A673 (cell line): ENCODE data around the gene NHEJ1. TPM values are rescaled to one million over a fixed set of nuclear protein-coding genes. Genes with fewer than 3 reads are reported as not detected.
A peak's percentile ranks its signal among the peaks of the same experiment; 100 is the strongest.

Experiments
- BruUV-seq: library from RNA; stranded (reverse); fragments of 400-500 nt; replicated peaks from 2 replicates; lab custom pipeline; 2021; lab: Mats Ljungman, UMichigan
- CTCF ChIA-PET: fragments of 300-600 bp; sonication (Branson Sonifier 250); formaldehyde crosslinking; loops from one replicate; lab custom pipeline; 2022; ENCODE audit warnings: antibody characterized with exemption; lab: Charles Lee
- POLR2A ChIA-PET: fragments of 300-600 bp; sonication (Branson Sonifier 250); formaldehyde crosslinking; loops from one replicate; lab custom pipeline; 2022; ENCODE audit warnings: antibody characterized with exemption; ENCODE audit not compliant: low non-redundant PET; lab: Charles Lee
- DNase-seq: peaks from one replicate; pipeline ENCODE4 v3.0.0-alpha.2; 2015; ENCODE audit warnings: low spot score
- H3K27ac ChIP-seq: fragments of 200-600 bp; sonication (generic); 2 replicates; pipeline ENCODE4 v1.5.1; 2016; ENCODE audit warnings: mixed run types, low read depth, mild to moderate bottlenecking, mixed read lengths, antibody characterized with exemption, low read length; ENCODE audit not compliant: poor library complexity, severe bottlenecking
- H3K27me3 ChIP-seq: fragments of 200-600 bp; sonication (generic); replicated peaks from 2 replicates; pipeline ENCODE4 v1.6.1; 2017; ENCODE audit warnings: mixed run types, low read depth, mild to moderate bottlenecking, mixed read lengths, antibody characterized with exemption, low read length; ENCODE audit not compliant: insufficient read depth, poor library complexity
- H3K36me3 ChIP-seq: fragments of 200-600 bp; sonication (generic); 2 replicates; pipeline ENCODE4 v1.6.1; 2016; ENCODE audit warnings: mixed run types, mild to moderate bottlenecking, mixed read lengths, antibody characterized with exemption, low read length; ENCODE audit not compliant: insufficient read depth, poor library complexity, severe bottlenecking
- H3K4me1 ChIP-seq: fragments of 200-600 bp; sonication (generic); 2 replicates; pipeline ENCODE4 v1.6.1; 2017; ENCODE audit warnings: mixed run types, mild to moderate bottlenecking, mixed read lengths, antibody characterized with exemption, low read length; ENCODE audit not compliant: insufficient read depth, poor library complexity, severe bottlenecking
- H3K4me3 ChIP-seq: fragments of 200-600 bp; sonication (generic); 2 replicates; pipeline ENCODE4 v1.5.1; 2016; ENCODE audit warnings: low read depth, mixed run types, mild to moderate bottlenecking, mixed read lengths, low read length; ENCODE audit not compliant: poor library complexity, severe bottlenecking
- H3K9me3 ChIP-seq: fragments of 200-600 bp; sonication (generic); 2 replicates; pipeline ENCODE4 v1.6.1; 2016; ENCODE audit warnings: mixed run types, low read depth, mild to moderate bottlenecking, mixed read lengths, antibody characterized with exemption, low read length; ENCODE audit not compliant: poor library complexity, severe bottlenecking
- CTCF ChIP-seq: fragments of 300-800, 200-600 bp; sonication (generic); conservative IDR thresholded peaks from 2 replicates; pipeline ENCODE4 v1.5.1; 2017; ENCODE audit warnings: low read depth, mild to moderate bottlenecking, antibody characterized with exemption, low read length, moderate library complexity, mixed read lengths
- EZH2 ChIP-seq: fragments of 200-600 bp; sonication (generic); IDR thresholded peaks from 2 replicates; pipeline ENCODE4 v1.6.1; 2017; ENCODE audit warnings: borderline replicate concordance, low read depth, mild to moderate bottlenecking, mixed read lengths, antibody characterized with exemption, low read length; ENCODE audit not compliant: poor library complexity, severe bottlenecking
- intact Hi-C: fragments of 100-400 bp; cut with micrococcal nuclease; formaldehyde crosslinking; loops from one replicate; pipeline ENCODE4 v1.10.0; 2022; ENCODE audit not compliant: unreplicated experiment
- total RNA-seq: library from RNA; stranded (reverse); gene quantifications from 2 replicates; pipeline ENCODE4 v1.2.3, GENCODE V29; 2021

The NHEJ1 gene
- total RNA-seq, 1 experiment from 2014 or later: 18.0 TPM

DNA sequence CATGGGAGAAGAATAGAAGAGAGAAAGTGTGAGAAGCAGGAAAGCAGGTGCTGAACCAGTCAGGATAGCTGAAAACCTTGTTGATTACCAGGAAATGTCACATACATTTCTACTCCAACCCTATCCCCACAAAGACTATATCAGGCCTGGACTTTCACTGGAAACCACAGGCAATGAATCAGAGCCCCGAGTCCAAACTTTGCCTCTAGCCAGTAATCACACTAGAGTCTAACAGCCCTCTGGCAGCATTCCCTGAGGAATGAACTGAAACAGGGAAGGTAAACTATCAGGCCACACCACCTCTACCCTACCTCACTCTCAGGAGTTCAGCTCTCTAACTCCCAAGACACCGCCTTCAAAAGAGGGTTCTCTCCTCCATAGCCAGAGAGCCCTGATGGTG, 81.2 kb downstream of the NHEJ1 start:
- no peaks in the 10 kb centered on the region for H3K36me3 ChIP-seq
- intact Hi-C loops: no loop called here
- BruUV-seq: no TSS peak
- H3K27me3 ChIP-seq: no peaks in the 10 kb centered on the region
- H3K9me3 ChIP-seq: no peaks in the 10 kb centered on the region
- POLR2A ChIA-PET: no interaction called here
- CTCF ChIA-PET: no interaction called here
- H3K4me3 ChIP-seq: no peak overlapping the region
- H3K4me1 ChIP-seq: no peaks in the 10 kb centered on the region
- TF ChIP-seq EZH2 (no peak), CTCF (no peak)
- no peak overlapping the region for H3K27ac ChIP-seq
- no peak for DNase-seq

DNA sequence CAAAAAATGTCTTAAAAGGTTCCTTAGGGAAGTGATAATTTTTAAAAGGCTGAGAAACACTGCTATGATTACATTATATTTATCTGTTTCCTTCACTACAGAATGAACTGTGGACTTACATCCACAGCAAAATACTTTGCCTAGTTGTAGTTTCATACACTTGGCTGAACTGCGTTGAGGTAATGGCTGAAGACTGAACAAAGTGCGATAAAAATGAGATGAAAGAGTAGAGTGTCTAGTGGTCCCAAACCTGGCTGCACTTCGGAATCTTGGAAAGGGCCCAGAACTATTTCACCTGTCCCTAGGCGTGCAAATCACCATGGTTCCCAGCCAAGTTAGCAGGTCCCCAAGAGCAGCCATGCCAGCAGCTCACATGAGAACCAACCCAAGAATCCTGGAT, 81.7 kb downstream of the NHEJ1 start:
- intact Hi-C loops: no loop called here
- ChIA-PET POLR2A (no interaction called here), CTCF (no interaction called here)
- no peaks in the 10 kb centered on the region for H3K9me3 ChIP-seq
- no peak overlapping the region for H3K4me3 ChIP-seq
- H3K27me3 ChIP-seq: no peaks in the 10 kb centered on the region
- no peaks in the 10 kb centered on the region for H3K4me1 ChIP-seq
- H3K27ac ChIP-seq: no peak overlapping the region
- no peaks in the 10 kb centered on the region for H3K36me3 ChIP-seq
- no peak for DNase-seq
- no TSS peak for BruUV-seq
- no peak for TF ChIP-seq EZH2
- TF ChIP-seq CTCF: no peak

DNA sequence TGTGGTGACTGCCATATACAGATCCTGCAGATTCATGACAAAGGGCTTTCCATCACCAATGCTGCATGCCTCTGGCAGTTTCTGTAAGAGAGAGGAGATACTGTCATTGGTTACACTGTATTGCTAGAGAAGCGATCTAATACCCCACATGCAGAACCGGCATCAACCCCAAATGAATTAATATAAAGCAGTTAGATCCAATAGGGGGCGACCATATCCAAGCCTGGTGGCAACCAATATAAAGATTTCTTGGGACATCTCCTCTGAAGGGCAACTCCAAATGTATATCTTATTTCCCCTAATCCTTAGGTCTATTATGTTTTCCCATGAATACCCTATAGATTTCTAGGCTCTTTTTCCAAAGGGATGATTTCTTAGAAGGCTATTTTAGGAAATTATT, 82.5 kb downstream of the NHEJ1 start:
- no peaks in the 10 kb centered on the region for H3K4me1 ChIP-seq
- intact Hi-C loops: no loop called here
- H3K4me3 ChIP-seq: no peak overlapping the region
- ChIA-PET CTCF (no interaction called here), POLR2A (no interaction called here)
- H3K9me3 ChIP-seq: no peaks in the 10 kb centered on the region
- TF ChIP-seq EZH2 (no peak), CTCF (peak; percentile 33; the same call in 1 of the 2 replicates)
- H3K36me3 ChIP-seq: no peaks in the 10 kb centered on the region
- DNase-seq: no peak
- H3K27ac ChIP-seq: no peak overlapping the region
- no TSS peak for BruUV-seq
- H3K27me3 ChIP-seq: no peaks in the 10 kb centered on the region
